HepG2 (cell line): ENCODE data around the gene CLDN7. TPM values are rescaled to one million over a fixed set of nuclear protein-coding genes. Genes with fewer than 3 reads are reported as not detected.
A peak's percentile ranks its signal among the peaks of the same experiment; 100 is the strongest.

Experiments used
- ARNT ChIP-seq: fragments of 450-650 bp; IDR thresholded peaks from 2 replicates; pipeline ENCODE4 v1.6.1; 2017
- EEA1 ChIP-seq: sonication (generic); formaldehyde crosslinking; IDR thresholded peaks from 2 replicates; pipeline ENCODE4 v1.5.1; 2020; ENCODE audit warnings: mild to moderate bottlenecking, missing genetic modification reagents, borderline replicate concordance
- FOXA1 ChIP-seq, 2 experiments: fragments of 450-650 bp in 1 of 2; sonication (generic) in 1 of 2; formaldehyde crosslinking in 1 of 2; IDR thresholded peaks; 2 replicates each; pipeline versions ENCODE4 v1.4.0 to v1.6.1; 2016 to 2020; ENCODE audit warnings: missing genetic modification reagents in 1 of 2
- GPN1 ChIP-seq: sonication (generic); formaldehyde crosslinking; IDR thresholded peaks from 2 replicates; pipeline ENCODE4 v1.5.1; 2020; ENCODE audit warnings: missing genetic modification reagents, borderline replicate concordance
- KLF16 ChIP-seq, 2 experiments: sonication (generic) in 1 of 2; formaldehyde crosslinking in 1 of 2; IDR thresholded peaks; 2 replicates each; pipeline versions ENCODE4 v1.6.1 to v1.8.0; 2016 to 2023; ENCODE audit warnings: missing genetic modification reagents in 2 of 2, missing compliant biosample characterization in 1 of 2
- MLXIP ChIP-seq: sonication (generic); formaldehyde crosslinking; IDR thresholded peaks from 2 replicates; pipeline ENCODE4 v1.9.0; 2021; ENCODE audit warnings: missing genetic modification reagents, borderline replicate concordance
- MTF1 ChIP-seq: sonication (generic); formaldehyde crosslinking; IDR thresholded peaks from 2 replicates; pipeline ENCODE4 v1.5.0; 2020; ENCODE audit warnings: missing genetic modification reagents
- MYPOP ChIP-seq: sonication (generic); formaldehyde crosslinking; IDR thresholded peaks from 2 replicates; pipeline ENCODE4 v1.8.1; 2023; ENCODE audit warnings: mild to moderate bottlenecking, moderate library complexity, missing genetic modification reagents
- NFE2L2 ChIP-seq: fragments of 150-350 bp; IDR thresholded peaks from 2 replicates; pipeline ENCODE4 v1.6.1; 2014; ENCODE audit warnings: low read length
- PCBP1 ChIP-seq: fragments of 200-400 bp; formaldehyde crosslinking; IDR thresholded peaks from 2 replicates; pipeline ENCODE4 v1.6.1; 2017; ENCODE audit warnings: mild to moderate bottlenecking, low read depth, low read length, borderline replicate concordance
- PHF5A ChIP-seq: IDR thresholded peaks from one replicate; pipeline ENCODE4 v1.6.1; 2018; ENCODE audit warnings: low read depth, missing genetic modification reagents; ENCODE audit not compliant: unreplicated experiment
- SMARCC2 ChIP-seq: fragments of 450-650 bp; IDR thresholded peaks from 2 replicates; pipeline ENCODE4 v1.6.1; 2017; ENCODE audit warnings: antibody characterized with exemption, mild to moderate bottlenecking
- SNAI1 ChIP-seq: sonication (generic); formaldehyde crosslinking; IDR thresholded peaks from 2 replicates; pipeline ENCODE4 v1.5.0; 2020; ENCODE audit warnings: mild to moderate bottlenecking, missing genetic modification reagents, borderline replicate concordance
- THAP7 ChIP-seq: sonication (generic); formaldehyde crosslinking; IDR thresholded peaks from 2 replicates; pipeline ENCODE4 v1.8.1; 2023; ENCODE audit warnings: mild to moderate bottlenecking, missing genetic modification reagents
- ZBTB34 ChIP-seq: sonication (generic); formaldehyde crosslinking; IDR thresholded peaks from 2 replicates; pipeline ENCODE4 v1.8.0; 2022; ENCODE audit warnings: mild to moderate bottlenecking, missing genetic modification reagents
- ZNF253 ChIP-seq: sonication (generic); formaldehyde crosslinking; IDR thresholded peaks from 2 replicates; pipeline ENCODE4 v1.8.0; 2022; ENCODE audit warnings: mild to moderate bottlenecking, missing genetic modification reagents, borderline replicate concordance
- ZNF260 ChIP-seq: sonication (generic); formaldehyde crosslinking; IDR thresholded peaks from 2 replicates; pipeline ENCODE4 v1.4.0; 2020; ENCODE audit warnings: missing genetic modification reagents, low read depth, mild to moderate bottlenecking, borderline replicate concordance
- ZNF33B ChIP-seq: sonication (generic); formaldehyde crosslinking; IDR thresholded peaks from 2 replicates; pipeline ENCODE4 v1.5.1; 2020; ENCODE audit warnings: mild to moderate bottlenecking, missing genetic modification reagents
- ZNF550 ChIP-seq: sonication (generic); formaldehyde crosslinking; IDR thresholded peaks from 2 replicates; pipeline ENCODE4 v1.4.0; 2020; ENCODE audit warnings: mild to moderate bottlenecking, missing genetic modification reagents, borderline replicate concordance
- ZNF672 ChIP-seq: sonication (generic); formaldehyde crosslinking; IDR thresholded peaks from 2 replicates; pipeline ENCODE4 v1.8.1; 2022; ENCODE audit warnings: missing genetic modification reagents
- ZNF790 ChIP-seq: sonication (generic); formaldehyde crosslinking; IDR thresholded peaks from 2 replicates; pipeline ENCODE4 v1.8.0; 2022; ENCODE audit warnings: missing genetic modification reagents, mild to moderate bottlenecking, borderline replicate concordance
- ZNF841 ChIP-seq: sonication (generic); formaldehyde crosslinking; IDR thresholded peaks from 2 replicates; pipeline ENCODE4 v1.8.1; 2023; ENCODE audit warnings: missing genetic modification reagents, borderline replicate concordance
- ZNF891 ChIP-seq: sonication (generic); formaldehyde crosslinking; IDR thresholded peaks from 2 replicates; pipeline ENCODE4 v1.5.0; 2020; ENCODE audit warnings: mild to moderate bottlenecking, missing genetic modification reagents
- ZSCAN30 ChIP-seq: sonication (generic); formaldehyde crosslinking; IDR thresholded peaks from 2 replicates; pipeline ENCODE4 v1.5.0; 2020; ENCODE audit warnings: mild to moderate bottlenecking, missing genetic modification reagents
- polyA plus RNA-seq, 8 experiments: library from polyadenylated mRNA; depleted of rRNA in 3 of 8; stranded (reverse) in 7 of 8; unstranded in 1 of 8; fragments of >200 nt; fragmentation: Illumina TruSeq in 4 of 8; extraction: Trizol in 4 of 8; gene quantifications; 2 replicates each; pipeline versions ENCODE4 v1.2.1 to v1.2.3, GENCODE V29; 2011 to 2016; ENCODE audit warnings: low read depth in 4 of 8, missing spikeins in 1 of 8, mixed read lengths in 1 of 8; ENCODE audit not compliant: insufficient read depth in 1 of 8
- total RNA-seq, 5 experiments: library from RNA; depleted of rRNA; stranded (reverse); fragments of >200 nt; fragmentation: Illumina TruSeq; extraction: Trizol; gene quantifications; 2 replicates each; pipeline ENCODE4 v1.2.3, GENCODE V29; 2016; ENCODE audit warnings: low read depth in 1 of 5

CLDN7 gene
- total and polyA plus RNA-seq, 2 of the 13 experiments (the other 11 are each of a cell fraction or from before 2014, with no cell fraction given) = not detected

- TF ChIP-seq KLF16 (CRISPR knock-in tag; IDR thresholded peaks at IDR 0.05) (0 out of 4 replicates have a peak, but pooled peaks of 1 of the 2 experiments have one; percentile 46), ZNF33B (CRISPR knock-in tag) (peak; percentile 74), PCBP1 (no peak), MLXIP (CRISPR knock-in tag) (no peak), ZBTB34 (CRISPR knock-in tag) (no peak), GPN1 (no peak), SNAI1 (CRISPR knock-in tag) (no peak), EEA1 (CRISPR knock-in tag) (peak; percentile 50; the same call in 1 of the 2 replicates), NFE2L2 (no peak), MTF1 (CRISPR knock-in tag) (no peak), PHF5A (CRISPR knock-in tag) (no peak), FOXA1 (IDR thresholded peaks at IDR 0.05) (no peak), FOXA1 (CRISPR knock-in tag; IDR thresholded peaks at IDR 0.05) (peak; percentile 15; the same call in 1 of the 2 replicates), ZSCAN30 (CRISPR knock-in tag) (no peak), ARNT (no peak), ZNF550 (CRISPR knock-in tag) (no peak), ZNF672 (no peak), ZNF260 (no peak), ZNF841 (CRISPR knock-in tag) (peak; percentile 74; the same call in 1 of the 2 replicates), ZNF253 (CRISPR knock-in tag) (no peak), MYPOP (CRISPR knock-in tag) (no peak), SMARCC2 (no peak), ZNF790 (CRISPR knock-in tag) (no peak), THAP7 (CRISPR knock-in tag) (no peak; the same call in 1 of the 2 replicates), ZNF891 (CRISPR knock-in tag) (peak; percentile 53)
These were observed 42.3 kb downstream of the CLDN7 start, which contains the start of the genes ACADVL and DLG4 (continued) for GRCh38 chr17:7219812-7220592.
